DMS53 treated with DMSO at 0.1 percent for 48 hours (cell line): ENCODE measurements around the gene ZNF264.
"Not testable (repeated sequence)": the region's sequence is repeated elsewhere in the genome, so short reads cannot be mapped to it uniquely, and the experiment has no call there.

Experiments used
- DNase-seq: peaks from one replicate; lab custom pipeline; 2025; ENCODE audit not compliant: unreplicated experiment; lab: John Stamatoyannopoulos, UW

Gene ZNF264

DNA sequence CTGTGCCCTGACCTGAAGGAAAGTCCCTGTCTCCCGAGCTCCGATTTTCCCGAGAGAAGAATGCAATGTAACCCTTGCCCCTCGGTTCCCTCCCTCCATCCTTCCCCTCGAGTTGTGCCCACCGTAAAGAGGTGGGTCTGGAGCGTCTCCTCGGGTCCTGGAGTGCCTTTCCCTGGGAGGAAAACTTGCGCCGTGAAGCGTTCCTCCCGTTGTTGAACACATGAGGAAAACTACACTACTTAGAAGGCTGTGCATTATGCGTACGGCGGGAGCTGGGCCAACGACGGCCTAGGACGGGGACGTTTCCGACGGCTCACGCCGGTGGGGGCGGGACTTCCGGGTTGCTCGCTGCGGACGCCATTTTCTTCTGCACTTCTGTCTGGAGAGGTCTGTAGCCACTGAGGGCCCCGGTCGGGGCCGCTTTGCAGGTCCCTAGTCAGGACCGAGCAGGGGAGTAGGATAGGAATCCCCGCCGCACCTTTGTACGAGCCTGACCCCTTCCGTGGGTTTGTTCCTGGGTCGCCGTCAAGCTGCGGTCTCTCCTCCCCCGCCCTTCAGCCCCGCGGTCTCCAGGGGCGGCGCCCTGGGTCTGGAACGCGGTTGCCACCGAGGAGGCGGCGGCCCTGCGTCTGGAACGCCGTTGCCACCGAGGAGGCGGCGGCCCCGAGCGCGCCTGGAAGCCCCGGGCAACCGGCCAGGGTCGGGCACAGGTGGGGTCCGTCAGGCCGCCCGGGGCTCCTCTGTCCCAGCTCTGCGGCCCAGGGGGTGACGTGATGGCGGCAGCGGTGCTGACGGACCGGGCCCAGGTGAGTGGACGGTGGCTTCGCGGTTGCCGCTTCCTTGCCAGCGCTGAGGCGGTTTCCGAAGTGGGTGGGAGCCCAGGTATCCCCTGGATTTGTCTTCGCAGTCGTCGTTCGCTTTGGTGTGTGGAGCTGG is at the start of gene ZNF264:
ZNF264 (plus strand) TSS at position 360 of the 936 bp plus-strand sequence; CDS start at position 774, 414 bp downstream.
- DNase-seq = peak; percentile 78

DNA sequence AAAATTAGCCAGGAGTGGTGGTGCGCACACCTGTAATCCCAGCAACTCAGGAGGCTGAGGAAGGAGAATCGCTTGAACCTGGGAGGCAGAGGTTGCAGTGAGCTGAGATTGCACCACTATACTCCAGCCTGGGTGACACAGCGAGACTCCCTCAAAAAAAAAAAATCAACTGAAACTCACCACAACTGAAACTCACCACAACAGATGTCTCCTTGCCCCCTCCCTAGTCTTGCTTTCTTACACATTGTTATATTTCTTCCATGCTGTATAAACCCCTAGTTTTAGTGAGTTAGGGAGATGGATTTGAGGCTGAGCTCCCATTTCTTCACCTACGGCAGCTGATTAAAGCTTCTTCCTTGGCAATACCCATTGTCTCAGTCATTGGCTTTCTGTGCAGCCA is 49.6 kb upstream of the ZNF264 start:
- no peak for DNase-seq

GRCh38 chr19:57152921-57153320 is 38.4 kb upstream of the ZNF264 start:
- DNase-seq = no peak

DNA sequence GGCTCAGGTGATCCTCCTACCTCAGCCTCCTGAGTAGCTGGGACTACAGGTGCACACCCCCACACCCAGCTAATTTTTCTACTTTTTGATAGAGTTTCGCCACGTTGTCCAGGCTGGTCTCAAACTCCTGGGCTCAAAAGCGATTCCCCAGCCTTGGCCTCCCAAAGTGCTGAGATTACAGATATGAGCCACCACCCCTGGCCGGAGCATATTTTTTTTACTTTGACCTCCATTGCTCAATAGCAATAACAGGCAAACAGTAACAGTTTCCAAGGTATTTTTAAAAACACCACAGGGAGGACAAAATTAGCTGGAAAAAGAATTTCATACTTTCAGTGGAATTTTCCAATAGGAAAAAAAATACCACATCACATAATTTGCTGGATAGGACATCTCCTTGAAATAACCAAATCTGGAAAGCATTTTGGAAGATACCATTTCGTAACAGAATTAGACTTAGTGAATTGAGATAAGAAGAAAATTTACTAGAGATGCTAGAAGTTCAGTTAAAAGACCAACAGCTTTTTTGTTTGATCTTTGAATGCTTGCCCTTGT is 29.2 kb upstream of the ZNF264 start:
- no peak for DNase-seq

DNA sequence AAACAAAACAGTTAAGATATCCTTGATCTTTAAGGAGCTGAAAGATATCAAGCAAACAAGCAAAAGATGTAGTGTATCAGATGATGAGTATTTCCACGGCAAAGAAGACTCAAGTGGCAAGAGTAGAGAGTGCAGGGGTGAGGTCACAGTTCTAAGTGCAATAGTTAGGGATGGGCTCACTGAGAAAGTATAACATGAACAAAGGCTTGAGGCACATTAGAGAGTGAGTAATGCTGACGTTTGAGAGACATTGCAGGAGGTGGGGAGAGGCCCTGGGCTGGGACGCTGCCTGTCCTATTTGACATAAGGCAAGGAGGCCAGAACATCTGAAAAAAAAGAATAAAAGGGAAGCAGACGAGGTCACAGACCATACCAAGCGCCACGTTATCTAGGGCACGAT is 25.5 kb upstream of the ZNF264 start:
- DNase-seq = no peak

DNA sequence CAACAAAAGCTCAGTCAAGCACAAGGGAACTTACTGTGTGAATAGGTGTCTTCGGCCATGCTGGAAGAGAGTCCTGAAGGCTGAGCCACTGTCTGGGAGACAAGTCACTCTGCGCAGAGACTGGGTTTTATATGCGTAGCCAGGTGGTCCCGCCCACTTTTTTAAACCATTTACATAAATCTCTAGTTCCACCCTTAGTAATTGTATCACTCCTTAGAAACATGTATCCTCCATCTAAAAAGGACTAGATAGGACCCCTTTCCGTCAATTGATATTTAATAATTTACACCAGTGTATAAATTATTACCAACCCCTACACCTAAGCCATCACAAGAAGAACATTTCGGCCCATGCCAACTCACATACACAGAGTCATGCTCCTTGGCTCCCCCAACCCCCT is 23.9 kb upstream of the ZNF264 start, which contains the start of gene DUXA:
DUXA (minus strand) TSS at position 101 of the 400 bp plus-strand sequence; CDS start at position 59, 42 bp downstream.
- no peak for DNase-seq

- no peak for DNase-seq
These were observed 19.7 kb upstream of the ZNF264 start for GRCh38 chr19:57171551-57172081.

DNA sequence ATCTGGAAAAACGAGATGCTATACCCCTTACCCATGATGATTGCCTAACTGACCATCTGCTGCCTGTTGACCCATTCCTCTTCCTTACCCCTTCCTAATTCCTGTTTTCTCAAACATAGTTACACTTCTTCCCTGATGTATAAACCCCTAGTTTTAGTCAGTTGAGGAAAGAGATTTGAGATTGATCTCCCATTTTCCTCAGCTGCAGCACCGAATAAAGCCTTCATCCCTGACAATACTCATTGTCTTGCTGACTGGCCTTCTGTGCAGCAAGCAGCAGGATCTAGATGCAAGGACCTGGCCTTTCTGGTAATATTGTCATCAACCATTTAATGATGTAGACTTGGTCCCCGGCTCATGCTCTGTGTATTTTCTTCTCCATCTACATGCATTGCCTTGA is 999 bp upstream of the ZNF264 start:
- DNase-seq = no peak

DNA sequence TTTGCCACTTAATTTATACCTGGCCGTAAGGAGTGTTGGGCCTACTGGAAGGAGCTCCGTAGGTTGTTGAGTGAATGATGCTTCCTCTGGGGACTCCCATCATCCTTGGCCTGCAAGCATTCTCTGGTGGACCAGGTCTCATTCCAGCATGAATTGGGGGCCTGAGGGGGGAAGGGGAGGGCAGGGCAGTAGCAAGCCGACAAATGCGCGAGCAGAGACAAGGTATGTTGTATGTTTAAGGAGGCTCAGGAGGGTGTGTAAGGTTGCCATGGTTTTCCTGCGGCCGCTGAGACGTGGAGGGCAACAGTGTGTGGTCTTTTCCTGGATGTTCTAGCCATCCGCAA is 749 bp downstream of the ZNF264 start:
- DNase-seq = no peak

- DNase-seq = no peak
These were observed 1.7 kb downstream of the ZNF264 start for GRCh38 chr19:57192993-57193392.

- not testable (repeated sequence) for DNase-seq
These were observed 6.6 kb downstream of the ZNF264 start for GRCh38 chr19:57197874-57198273.

- no peak for DNase-seq
These were observed 10.9 kb downstream of the ZNF264 start for GRCh38 chr19:57202160-57202559.

- DNase-seq = no peak
These were observed 19.1 kb downstream of the ZNF264 start for GRCh38 chr19:57210381-57210780.

- no peak for DNase-seq
These were observed 20.8 kb downstream of the ZNF264 start for GRCh38 chr19:57212109-57212508.

GRCh38 chr19:57227502-57227901 is 36.2 kb downstream of the ZNF264 start:
- DNase-seq = no peak

- DNase-seq = no peak
These were observed 40.4 kb downstream of the ZNF264 start for GRCh38 chr19:57231686-57232085.

GRCh38 chr19:57233207-57233606 is 41.9 kb downstream of the ZNF264 start:
- DNase-seq = no peak

- DNase-seq = no peak
These were observed 48.6 kb downstream of the ZNF264 start for GRCh38 chr19:57239982-57240310.

DNA sequence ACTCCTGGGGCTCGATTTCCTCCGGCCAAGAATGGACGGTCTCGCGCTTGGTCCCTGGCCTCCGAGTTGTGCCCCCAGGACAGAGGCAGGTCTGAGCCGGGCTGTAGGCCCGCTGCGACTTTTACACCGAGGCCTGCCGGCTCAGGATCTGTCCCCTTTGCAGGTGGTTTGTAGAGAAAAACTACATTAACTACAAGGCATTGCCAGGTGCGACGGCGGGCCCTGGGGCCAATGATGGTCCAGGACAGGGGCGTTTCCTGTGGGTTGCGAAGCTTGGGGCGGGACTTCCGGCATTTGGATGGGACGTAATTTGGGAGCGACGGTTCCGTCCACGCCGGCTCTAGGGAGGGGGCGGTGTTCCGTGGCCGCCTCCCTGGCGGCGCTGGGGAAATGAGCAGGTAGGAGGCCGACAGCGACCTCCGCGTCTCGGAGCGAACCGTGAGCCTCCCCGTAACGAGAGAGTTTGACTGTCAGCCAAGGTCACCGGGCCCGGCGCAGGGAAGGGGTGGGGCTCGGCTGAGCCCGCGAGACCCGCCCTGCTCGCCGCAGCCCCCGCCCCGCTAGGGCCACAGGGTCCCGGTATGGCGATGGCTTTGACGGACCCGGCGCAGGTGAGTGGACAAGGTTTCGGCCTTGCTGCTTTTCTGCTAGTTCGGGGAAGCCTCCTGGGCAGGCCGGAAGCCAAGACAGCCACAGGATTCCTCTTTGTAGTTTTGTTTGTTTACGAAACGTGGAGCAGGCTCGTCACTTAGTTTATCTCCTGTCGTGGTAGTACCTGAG is 49.2 kb downstream of the ZNF264 start, which contains the start of gene ZNF805:
ZNF805 (plus strand) TSS at position 322 of the 780 bp plus-strand sequence; CDS start at position 582, 260 bp downstream.
- DNase-seq = peak; percentile 82

DNA sequence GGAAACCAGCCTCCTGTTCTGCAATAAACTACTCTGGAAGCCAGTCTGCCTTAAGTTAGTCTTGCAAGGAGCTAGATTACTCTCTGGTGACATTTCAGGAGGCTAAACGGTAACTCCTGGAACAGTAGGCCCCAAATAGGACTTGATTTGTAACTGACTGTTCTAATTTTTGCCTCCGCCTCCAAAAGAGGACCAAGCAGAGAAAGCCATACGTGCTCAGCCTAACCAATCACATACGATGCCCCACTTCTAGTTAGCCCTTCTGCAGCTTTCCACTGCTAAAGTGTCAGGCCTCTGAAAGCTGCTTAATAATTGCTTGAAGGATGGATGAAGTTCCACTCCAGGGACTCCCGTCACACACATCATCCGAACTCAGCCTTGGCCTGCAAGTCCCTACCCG is 49.9 kb downstream of the ZNF264 start:
- DNase-seq = no peak

DNA sequence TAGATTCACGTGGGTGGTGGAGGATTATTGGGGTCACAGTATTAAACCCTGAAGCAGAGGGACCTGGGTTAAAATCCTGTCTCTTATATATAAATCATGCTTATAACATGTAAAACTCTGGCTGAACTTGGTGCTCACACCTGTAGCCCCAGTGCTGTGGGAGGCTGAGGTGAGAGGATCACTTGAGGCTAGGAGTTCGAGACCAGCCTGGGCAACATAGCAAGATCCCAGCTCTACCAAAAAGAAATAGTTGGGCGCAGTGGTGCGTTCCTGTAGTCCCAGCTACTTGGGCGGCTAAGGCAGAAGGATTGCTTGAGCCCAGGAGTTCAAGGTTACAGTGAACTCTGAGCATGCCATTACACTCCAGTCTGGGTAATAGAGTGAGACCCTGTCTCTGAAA is 51.5 kb downstream of the ZNF264 start:
- DNase-seq = no peak
